Ovary (tissue), 9 donors: ENCODE measurements around the gene LMNB1. TPM values are rescaled to one million over a fixed set of nuclear protein-coding genes. Genes with fewer than 3 reads are reported as not detected.

Experiments used
- DNase-seq, 5 donors: peaks; one replicate each; pipeline ENCODE4 v3.0.0-alpha.2; 2019 to 2020
- H3K27ac ChIP-seq, 2 donors: fragments of 200-600 bp; one replicate each; pipeline versions ENCODE4 v1.5.1 to v1.8.0; 2019 to 2022
- H3K27me3 ChIP-seq: fragments of 200-600 bp; one replicate; pipeline ENCODE4 v1.8.0; 2022
- H3K36me3 ChIP-seq: fragments of 200-600 bp; sonication (generic); one replicate; pipeline ENCODE4 v1.5.1; 2019
- H3K4me1 ChIP-seq: one replicate; pipeline ENCODE4 v1.8.1; 2013; ENCODE audit warnings: mild to moderate bottlenecking, moderate library complexity; ENCODE audit not compliant: insufficient read depth
- H3K4me3 ChIP-seq: fragments of 200-600 bp; sonication (generic); one replicate; pipeline ENCODE4 v1.5.1; 2017
- H3K9me3 ChIP-seq, 2 donors: fragments of 200-600 bp in 1 of 2; sonication (generic) in 1 of 2; one replicate each; pipeline versions ENCODE4 v1.5.1 to v1.8.1; 2013 to 2019; ENCODE audit warnings: mild to moderate bottlenecking in 1 of 2, moderate library complexity in 1 of 2
- CTCF ChIP-seq, 3 donors: fragments of 450-650 bp in 2 of 3; fragments of 200-600 bp in 1 of 3; IDR thresholded peaks; one replicate each; pipeline versions ENCODE4 v1.5.1 to v1.8.0; 2016 to 2022; ENCODE audit warnings: antibody characterized with exemption in 3 of 3, mild to moderate bottlenecking in 1 of 3
- EP300 ChIP-seq: sonication (generic); formaldehyde crosslinking; IDR thresholded peaks from one replicate; pipeline ENCODE4 v1.6.1; 2017; ENCODE audit warnings: antibody characterized with exemption
- POLR2A ChIP-seq: fragments of 450-650 bp; IDR thresholded peaks from one replicate; pipeline ENCODE4 v1.6.1; 2017; ENCODE audit warnings: antibody characterized with exemption, mild to moderate bottlenecking, moderate library complexity
- WGBS, 3 donors: extraction: QIAGEN DNeasy Blood & Tissue Kit in 1 of 3; methylation state at CpG; one replicate each; pipeline versions ENCODE4 v1.1.5 to v1.1.7; 2013 to 2017; 5-methylcytosine and 5-hydroxymethylcytosine counted together
- intact Hi-C, 4 donors: fragments of 100-400 bp; cut with DNase I; formaldehyde crosslinking; loops; one replicate each; pipeline versions ENCODE4 v1.11.0 to v1.15.1; 2022 to 2023
- polyA plus RNA-seq, 2 donors: library from polyadenylated mRNA; stranded (reverse); fragments of 200-250 nt in 1 of 2; fragments of 350-450 nt in 1 of 2; fragmentation: Illumina TruSeq in 1 of 2; extraction: RNeasy Lipid Tissue Mini Kit (QIAGEN cat#74804) in 1 of 2; gene quantifications; one replicate each; pipeline ENCODE4 v1.2.3, GENCODE V29; 2013 to 2014
- total RNA-seq, 7 donors: library from RNA; depleted of rRNA in 2 of 7; stranded (reverse); fragments of >200 nt in 2 of 7; fragmentation: NEBNext Ultra II Directional in 3 of 7; extraction: Animal tissue kit (Norgen Biotek cat#: 25700) in 3 of 7; gene quantifications; one replicate each; pipeline versions ENCODE4 v1.1.0 to v1.2.4, GENCODE V29; 2016 to 2023
- donor health status: DM: no; HTN: no; CAD: no; lungs with moderate emphysema.
- donor health status: DM: no; HTN: no; CAD: no.
- donor health status: Bipolar disorder and iron deficiency.
- donor health status: DM: yes; HTN: yes; CAD: no.
- donor health status: DM: no; HTN: no; CAD: no.
- donor health status: DM: yes; HTN: yes; CAD: no.

Gene LMNB1
- total and polyA plus RNA-seq, 9 donors: 3.0 to 10.0 (median 8.3) TPM

GRCh38 chr5:126872561-126873354, 95.8 kb downstream of the LMNB1 start:
- H3K4me3 ChIP-seq: no peak overlapping the region
- H3K4me1 ChIP-seq: peaks cover 9% of the 10 kb centered on the region
- no peaks in the 10 kb centered on the region for H3K36me3 ChIP-seq
- DNase-seq: peak; percentile 43 to 79 (median 47)
- TF ChIP-seq POLR2A: no peak
- TF ChIP-seq CTCF (IDR thresholded peaks at IDR 0.05): no peak
- no peak for TF ChIP-seq EP300
- intact Hi-C loops: no loop called here
- H3K9me3 ChIP-seq: no peaks in the 10 kb centered on the region
- no peak overlapping the region for H3K27ac ChIP-seq
- 21 to 38% (median 24%) methylated on average over 11 of the region's 11 CpGs for WGBS, 3 donors
- no peaks in the 10 kb centered on the region for H3K27me3 ChIP-seq

GRCh38 chr5:126875303-126875785, 98.4 kb downstream of the LMNB1 start:
- no peaks in the 10 kb centered on the region for H3K36me3 ChIP-seq
- TF ChIP-seq CTCF (IDR thresholded peaks at IDR 0.05): no peak
- TF ChIP-seq EP300: no peak
- no peak for TF ChIP-seq POLR2A
- H3K9me3 ChIP-seq: no peaks in the 10 kb centered on the region
- intact Hi-C loops: no loop called here
- no peak for DNase-seq
- 80 to 89% (median 85%) methylated on average over 13 of the region's 13 CpGs for WGBS, 3 donors
- peaks cover 14% of the 10 kb centered on the region for H3K4me1 ChIP-seq
- H3K4me3 ChIP-seq: no peak overlapping the region
- no peak overlapping the region for H3K27ac ChIP-seq
- no peaks in the 10 kb centered on the region for H3K27me3 ChIP-seq

GRCh38 chr5:126877602-126878001, 100.7 kb downstream of the LMNB1 start:
- H3K27me3 ChIP-seq: no peaks in the 10 kb centered on the region
- no peak for TF ChIP-seq CTCF (IDR thresholded peaks at IDR 0.05)
- TF ChIP-seq EP300: no peak
- no peak for TF ChIP-seq POLR2A
- no peak overlapping the region for H3K4me3 ChIP-seq
- no peaks in the 10 kb centered on the region for H3K9me3 ChIP-seq
- 43 to 57% (median 48%) methylated on average over 7 of the region's 7 CpGs for WGBS, 3 donors
- no peaks in the 10 kb centered on the region for H3K36me3 ChIP-seq
- intact Hi-C loops: no loop called here
- DNase-seq: no peak
- H3K27ac ChIP-seq: no peak overlapping the region
- H3K4me1 ChIP-seq: peaks cover 11% of the 10 kb centered on the region

- H3K4me1 ChIP-seq: peaks cover 11% of the 10 kb centered on the region
- TF ChIP-seq CTCF (IDR thresholded peaks at IDR 0.05) (no peak), EP300 (no peak), POLR2A (no peak)
- no peak for DNase-seq
- H3K27ac ChIP-seq: no peak overlapping the region
- WGBS, 3 donors: 51 to 64% (median 56%) methylated on average over 13 of the region's 13 CpGs
- no peak overlapping the region for H3K4me3 ChIP-seq
- no peaks in the 10 kb centered on the region for H3K36me3 ChIP-seq
- no peaks in the 10 kb centered on the region for H3K27me3 ChIP-seq
- no peaks in the 10 kb centered on the region for H3K9me3 ChIP-seq
- intact Hi-C loops: no loop called here
Observed at GRCh38 chr5:126878085-126878484, 101.1 kb downstream of the LMNB1 start.
